Fibroblast of pulmonary artery (primary cell): ENCODE results near the gene PTPRN2.

Experiments
- DNase-seq: peaks from one replicate; pipeline ENCODE4 v3.0.0-alpha.2; 2010; ENCODE audit warnings: low read depth
- H3K4me3 ChIP-seq: replicated peaks from 2 replicates; pipeline ENCODE4 v1.5.1; 2011; ENCODE audit warnings: low read depth, mild to moderate bottlenecking, control low read depth, low read length, moderate library complexity
- CTCF ChIP-seq: IDR thresholded peaks from 2 replicates; pipeline ENCODE4 v1.5.1; 2011; ENCODE audit warnings: mild to moderate bottlenecking, control low read depth, low read length, inconsistent platforms; ENCODE audit errors: missing control alignments

PTPRN2 gene

GRCh38 chr7:157927313-157927925 lies 660.2 kb downstream of the PTPRN2 start:
- no peak overlapping the region for H3K4me3 ChIP-seq
- no peak for DNase-seq
- TF ChIP-seq CTCF, result no peak

- TF ChIP-seq CTCF, result no peak
- no peak for DNase-seq
- H3K4me3 ChIP-seq, result no peak overlapping the region
These were observed 661.0 kb downstream of the PTPRN2 start for GRCh38 chr7:157926521-157927150.

DNA sequence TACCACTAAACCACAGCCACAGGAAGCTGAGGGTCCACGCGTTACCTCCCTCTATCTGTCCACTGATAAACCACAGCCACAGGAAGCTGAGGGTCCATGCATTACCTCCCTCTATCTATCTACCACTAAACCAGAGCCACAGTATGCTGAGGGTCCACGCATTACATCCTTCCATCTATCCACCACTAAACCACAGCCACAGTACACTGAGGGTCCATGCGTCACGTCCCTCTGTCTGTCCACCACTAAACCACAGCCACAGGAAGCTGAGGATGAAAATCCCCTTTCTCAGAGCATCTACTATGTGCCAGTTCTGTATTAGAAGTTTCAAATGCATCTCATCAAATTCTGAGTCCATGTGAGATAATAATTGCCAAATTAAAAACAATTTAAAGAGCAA lies 661.5 kb downstream of the PTPRN2 start:
- DNase-seq, result no peak
- H3K4me3 ChIP-seq, result no peak overlapping the region
- TF ChIP-seq CTCF, result no peak

DNA sequence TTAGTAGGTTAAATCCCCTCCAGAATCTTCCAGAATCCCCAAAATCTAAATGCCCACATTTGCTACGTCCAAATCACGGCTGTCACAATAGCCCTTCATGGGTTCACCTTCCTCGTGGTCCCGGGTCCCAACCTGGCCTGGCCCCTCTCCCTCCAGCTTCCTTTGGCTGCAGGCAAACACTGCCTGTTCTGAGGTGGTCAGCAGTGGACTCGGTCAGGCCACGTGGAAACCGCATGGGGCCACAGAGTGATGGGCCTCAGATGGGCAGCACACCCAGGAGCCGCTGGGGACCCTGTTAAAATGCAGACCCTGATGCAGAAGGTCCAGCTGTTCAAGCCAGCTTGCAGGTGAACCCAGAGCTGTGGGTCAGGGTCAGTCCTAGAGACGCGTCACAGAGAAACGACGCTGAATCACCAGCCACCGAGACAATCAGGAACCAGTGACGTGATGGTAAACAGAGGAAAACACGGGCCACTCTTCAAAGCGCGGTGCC lies 662.2 kb downstream of the PTPRN2 start:
- no peak overlapping the region for H3K4me3 ChIP-seq
- TF ChIP-seq CTCF, result no peak
- DNase-seq, result no peak

DNA sequence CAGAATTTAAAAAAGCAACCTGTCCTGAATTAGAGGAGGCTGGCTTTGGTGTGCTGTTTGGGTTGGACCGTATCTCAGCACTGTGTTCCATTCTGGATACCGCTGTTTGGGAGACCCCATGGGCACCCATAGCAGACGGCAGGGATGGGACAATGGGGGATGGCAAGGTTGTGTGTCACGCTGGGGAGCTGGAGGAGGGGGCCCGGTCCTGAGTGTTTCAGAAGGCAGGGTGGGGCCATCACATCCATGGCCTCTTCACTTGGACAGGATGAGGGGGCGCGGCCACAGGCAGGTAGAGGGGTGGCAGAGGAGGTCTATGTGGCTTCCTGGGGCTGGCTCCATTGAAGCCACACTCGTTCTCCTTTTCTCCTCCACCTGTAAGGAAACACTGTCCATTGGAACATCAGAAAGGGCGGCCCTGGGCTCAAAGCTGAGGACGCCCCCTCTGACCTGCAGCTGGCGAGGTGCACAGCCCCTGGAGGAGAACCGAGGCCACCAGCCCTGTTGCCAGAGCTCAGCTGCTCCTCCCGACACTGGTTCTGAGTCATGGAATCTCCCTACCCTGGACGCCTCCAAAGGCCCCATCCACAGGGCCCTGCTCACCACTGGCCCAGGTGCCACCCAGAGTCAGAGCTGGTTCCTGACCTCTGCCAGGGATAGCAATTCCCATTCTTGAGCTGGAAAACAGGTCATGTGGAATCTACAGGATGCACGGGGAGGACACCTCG lies 663.6 kb downstream of the PTPRN2 start:
- no peak for TF ChIP-seq CTCF
- no peak overlapping the region for H3K4me3 ChIP-seq
- DNase-seq, result no peak

DNA sequence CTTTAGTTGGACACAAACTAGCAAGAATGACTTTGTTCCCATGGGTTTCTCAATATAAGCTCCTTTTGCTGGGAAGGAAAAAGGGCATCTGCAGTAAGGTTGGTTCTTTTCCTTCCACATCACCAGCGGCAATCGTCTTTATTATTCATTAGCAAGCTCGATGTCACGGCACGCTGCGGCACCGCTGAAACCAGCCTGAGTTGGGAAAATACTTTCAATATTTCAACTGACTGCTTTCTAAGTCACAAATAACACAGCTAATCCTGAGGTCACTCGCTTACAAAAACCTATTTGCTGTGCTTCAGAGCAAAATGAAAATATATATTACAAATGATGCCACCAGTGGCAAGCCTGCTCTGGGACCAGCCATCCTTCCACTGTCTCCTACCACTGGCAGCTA lies 665.0 kb downstream of the PTPRN2 start:
- no peak overlapping the region for H3K4me3 ChIP-seq
- no peak for TF ChIP-seq CTCF
- DNase-seq, result no peak
